Breast epithelium (tissue), 4 donors: Measurements from ENCODE around the gene NIPAL3. TPM values are rescaled to one million over a fixed set of nuclear protein-coding genes. Genes with fewer than 3 reads are reported as not detected.
A peak's percentile ranks its signal among the peaks of the same experiment; 100 is the strongest.

Experiments used
- DNase-seq, 2 donors: peaks; one replicate each; pipeline ENCODE4 v3.0.0-alpha.2; 2019; ENCODE audit warnings: low spot score in 2 of 2
- H3K27ac ChIP-seq, 2 donors: fragments of 200-600 bp; sonication (generic) in 1 of 2; one replicate each; pipeline ENCODE4 v1.5.1; 2016 to 2019; ENCODE audit warnings: mild to moderate bottlenecking in 1 of 2
- H3K27me3 ChIP-seq, 2 donors: fragments of 200-600 bp; sonication (generic) in 1 of 2; one replicate each; pipeline versions ENCODE4 v1.5.1 to v1.6.0; 2017 to 2019; ENCODE audit warnings: control low read depth in 1 of 2, mild to moderate bottlenecking in 1 of 2
- H3K36me3 ChIP-seq: fragments of 200-600 bp; one replicate; pipeline ENCODE4 v1.5.1; 2019
- H3K4me1 ChIP-seq, 2 donors: fragments of 200-600 bp; sonication (generic); one replicate each; pipeline ENCODE4 v1.5.1; 2016 to 2019; ENCODE audit warnings: control low read depth in 1 of 2
- H3K4me3 ChIP-seq, 3 donors: fragments of 200-600 bp; sonication (generic); 1 replicate in 2 of 3; 2 replicates in 1 of 3; pipeline ENCODE4 v1.5.1; 2016 to 2019; ENCODE audit warnings: mild to moderate bottlenecking in 3 of 3, moderate library complexity in 2 of 3
- H3K9me3 ChIP-seq, 2 donors: fragments of 200-600 bp; sonication (generic) in 1 of 2; one replicate each; pipeline ENCODE4 v1.5.1; 2016 to 2019; ENCODE audit warnings: control low read depth in 1 of 2
- CTCF ChIP-seq, 3 donors: fragments of 450-650 bp; IDR thresholded peaks; one replicate each; pipeline ENCODE4 v1.5.1; 2016 to 2017; ENCODE audit warnings: antibody characterized with exemption in 3 of 3, mild to moderate bottlenecking in 3 of 3, moderate library complexity in 3 of 3
- POLR2A ChIP-seq: fragments of 450-650 bp; IDR thresholded peaks from one replicate; pipeline ENCODE4 v1.6.1; 2016; ENCODE audit warnings: antibody characterized with exemption, mild to moderate bottlenecking, moderate library complexity
- POLR2AphosphoS5 ChIP-seq, 3 donors: sonication (generic); formaldehyde crosslinking; IDR thresholded peaks; one replicate each; pipeline ENCODE4 v1.6.1; 2017; ENCODE audit warnings: antibody characterized with exemption in 3 of 3
- intact Hi-C: fragments of 100-400 bp; cut with DNase I; formaldehyde crosslinking; loops from one replicate; pipeline ENCODE4 v1.15.1; 2023; ENCODE audit warnings: low total_unique reads
- total RNA-seq, 3 donors: library from RNA; depleted of rRNA; stranded (reverse); fragments of >200 nt; gene quantifications; one replicate each; pipeline ENCODE4 v1.1.0, GENCODE V29; 2016

Gene NIPAL3
- total RNA-seq, 3 donors from 2014 or later: 13.4 to 67.6 (median 28.5) TPM

GRCh38 chr1:24506691-24507381 is 91.2 kb downstream of the NIPAL3 start:
- TF ChIP-seq POLR2AphosphoS5 (IDR thresholded peaks at IDR 0.05) (no peak), POLR2A (no peak), CTCF (IDR thresholded peaks at IDR 0.05) (no peak)
- intact Hi-C loops: no loop called here
- no peak for DNase-seq
- no peaks in the 10 kb centered on the region for H3K27me3 ChIP-seq
- no peaks in the 10 kb centered on the region for H3K4me1 ChIP-seq
- no peaks in the 10 kb centered on the region for H3K36me3 ChIP-seq
- H3K4me3 ChIP-seq: no peak overlapping the region
- H3K9me3 ChIP-seq: no peaks in the 10 kb centered on the region
- no peak overlapping the region for H3K27ac ChIP-seq

- intact Hi-C loops: no loop called here
- H3K27me3 ChIP-seq: no peaks in the 10 kb centered on the region
- no peaks in the 10 kb centered on the region for H3K4me1 ChIP-seq
- TF ChIP-seq POLR2A: no peak
- no peaks in the 10 kb centered on the region for H3K9me3 ChIP-seq
- no peak overlapping the region for H3K27ac ChIP-seq
- no peaks in the 10 kb centered on the region for H3K36me3 ChIP-seq
- DNase-seq: no peak
- H3K4me3 ChIP-seq: no peak overlapping the region
Observed at GRCh38 chr1:24507405-24507804, 91.8 kb downstream of the NIPAL3 start.

- intact Hi-C loops: no loop called here
Observed at GRCh38 chr1:24508911-24509310, 93.3 kb downstream of the NIPAL3 start.

GRCh38 chr1:24513706-24514105 is 98.1 kb downstream of the NIPAL3 start:
- H3K27ac ChIP-seq: no peak overlapping the region
- intact Hi-C loops: no loop called here
- no peaks in the 10 kb centered on the region for H3K4me1 ChIP-seq
- H3K4me3 ChIP-seq: no peak overlapping the region
- no peaks in the 10 kb centered on the region for H3K27me3 ChIP-seq
- DNase-seq: no peak
- no peak for TF ChIP-seq POLR2AphosphoS5 (IDR thresholded peaks at IDR 0.05)
- TF ChIP-seq POLR2A: no peak
- no peak for TF ChIP-seq CTCF (IDR thresholded peaks at IDR 0.05)
- no peaks in the 10 kb centered on the region for H3K9me3 ChIP-seq
- no peaks in the 10 kb centered on the region for H3K36me3 ChIP-seq

More at GRCh38 chr1:24508911-24509310, 93.3 kb downstream of the NIPAL3 start:
- Histone ChIP-seq H3K9me3 (no peaks in the 10 kb centered on the region), H3K27ac (no peak overlapping the region), H3K4me1 (no peaks in the 10 kb centered on the region), H3K27me3 (no peaks in the 10 kb centered on the region), H3K4me3 (no peak overlapping the region), H3K36me3 (no peaks in the 10 kb centered on the region)
- no peak for DNase-seq
- no peak for TF ChIP-seq CTCF (IDR thresholded peaks at IDR 0.05)

- no peaks in the 10 kb centered on the region for H3K27me3 ChIP-seq
- no peaks in the 10 kb centered on the region for H3K4me1 ChIP-seq
- H3K27ac ChIP-seq: peak overlapping the region in 1 of 2 donors; percentile 61
- intact Hi-C loops: loop anchor here (5.0 kb wide), 1 partner anchor 88 kb away; no protein-coding TSS in a partner anchor
- H3K4me3 ChIP-seq: no peak overlapping the region
- H3K36me3 ChIP-seq: no peaks in the 10 kb centered on the region
- no peaks in the 10 kb centered on the region for H3K9me3 ChIP-seq
- DNase-seq: no peak
- no peak for TF ChIP-seq POLR2A
- no peak for TF ChIP-seq CTCF (IDR thresholded peaks at IDR 0.05)
- no peak for TF ChIP-seq POLR2AphosphoS5 (IDR thresholded peaks at IDR 0.05)
Observed at GRCh38 chr1:24514946-24515345, 99.3 kb downstream of the NIPAL3 start.
